ENCODE measurements around the gene APOO.

DNA sequence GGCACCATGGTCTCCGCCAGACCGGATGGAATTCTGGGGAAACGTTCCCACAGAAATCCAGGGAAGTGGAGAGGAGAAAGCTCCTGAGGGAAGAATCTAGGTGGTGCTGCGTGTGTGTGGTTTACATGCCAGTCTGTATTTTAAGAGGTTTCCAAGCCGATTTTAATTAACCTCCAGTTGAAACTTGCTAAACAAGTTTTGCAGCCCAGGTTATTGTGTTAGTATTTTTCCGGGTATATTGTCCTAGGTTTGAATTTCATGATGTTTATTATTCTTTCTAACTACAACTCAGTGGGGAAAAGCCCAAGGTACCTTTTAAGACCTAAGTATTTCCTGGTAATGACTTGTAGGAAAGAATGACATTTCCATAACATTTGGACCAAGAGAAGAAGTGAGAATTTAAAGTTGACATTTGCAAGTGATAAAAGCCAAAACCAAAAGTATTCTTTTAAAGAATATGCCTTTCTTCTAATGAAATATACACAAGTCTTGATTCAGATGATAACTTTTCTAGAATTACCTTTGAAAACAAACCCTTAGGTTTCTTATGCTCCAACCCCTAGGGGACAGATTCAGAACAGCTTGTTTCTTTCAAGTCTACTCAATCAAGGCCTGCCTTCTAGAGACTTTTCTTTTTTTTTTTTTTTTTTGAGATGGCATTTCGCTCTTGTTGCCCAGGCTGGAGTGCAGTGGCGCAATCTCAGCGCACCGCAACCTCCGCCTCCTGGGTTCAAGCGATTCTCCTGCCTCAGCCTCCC lies 110.2 kb downstream of the APOO start:
- TF ChIP-seq, protein P1, sequence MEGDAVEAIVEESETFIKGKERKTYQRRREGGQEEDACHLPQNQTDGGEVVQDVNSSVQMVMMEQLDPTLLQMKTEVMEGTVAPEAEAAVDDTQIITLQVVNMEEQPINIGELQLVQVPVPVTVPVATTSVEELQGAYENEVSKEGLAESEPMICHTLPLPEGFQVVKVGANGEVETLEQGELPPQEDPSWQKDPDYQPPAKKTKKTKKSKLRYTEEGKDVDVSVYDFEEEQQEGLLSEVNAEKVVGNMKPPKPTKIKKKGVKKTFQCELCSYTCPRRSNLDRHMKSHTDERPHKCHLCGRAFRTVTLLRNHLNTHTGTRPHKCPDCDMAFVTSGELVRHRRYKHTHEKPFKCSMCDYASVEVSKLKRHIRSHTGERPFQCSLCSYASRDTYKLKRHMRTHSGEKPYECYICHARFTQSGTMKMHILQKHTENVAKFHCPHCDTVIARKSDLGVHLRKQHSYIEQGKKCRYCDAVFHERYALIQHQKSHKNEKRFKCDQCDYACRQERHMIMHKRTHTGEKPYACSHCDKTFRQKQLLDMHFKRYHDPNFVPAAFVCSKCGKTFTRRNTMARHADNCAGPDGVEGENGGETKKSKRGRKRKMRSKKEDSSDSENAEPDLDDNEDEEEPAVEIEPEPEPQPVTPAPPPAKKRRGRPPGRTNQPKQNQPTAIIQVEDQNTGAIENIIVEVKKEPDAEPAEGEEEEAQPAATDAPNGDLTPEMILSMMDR (IDR thresholded peaks at IDR 0.05): no peak
- TF ChIP-seq POLR2A (IDR thresholded peaks at IDR 0.05): no peak
